ENCODE data around the gene CATSPERD. TPM values are rescaled to one million over a fixed set of nuclear protein-coding genes. Genes with fewer than 3 reads are reported as not detected.
A peak's percentile ranks its signal among the peaks of the same experiment; 100 is the strongest.

CATSPERD gene
- total RNA-seq, 1 experiment from 2014 or later: 0.50 TPM

- Mint-ChIP-seq H3K4me1 (peaks cover 5% of the 10 kb centered on the region), H3K9me3 (peaks cover 4% of the 10 kb centered on the region; the same call in 1 of the 2 replicates), H3K27ac (no peak overlapping the region), H3K36me3 (peaks cover 12% of the 10 kb centered on the region), H3K4me3 (no peak overlapping the region), H3K27me3 (ENCODE audit: low read depth) (peaks cover 7% of the 10 kb centered on the region; the same call in 1 of the 2 replicates)
- TF ChIP-seq SMAD4 (CRISPR knock-in tag; IDR thresholded peaks at IDR 0.05) (no peak), TCF7 (CRISPR knock-in tag; IDR thresholded peaks at IDR 0.05; ENCODE audit: low read depth) (no peak), CDX4 (CRISPR knock-in tag; IDR thresholded peaks at IDR 0.05; ENCODE audit: borderline replicate concordance) (no peak), MXD4 (CRISPR knock-in tag; IDR thresholded peaks at IDR 0.05; ENCODE audit: borderline replicate concordance) (no peak), ZNF138 (CRISPR knock-in tag; conservative IDR thresholded peaks at IDR 0.05) (no peak), OVOL2 (CRISPR knock-in tag; IDR thresholded peaks at IDR 0.05; ENCODE audit: borderline replicate concordance) (no peak), ZNF281 (CRISPR knock-in tag; IDR thresholded peaks at IDR 0.05) (no peak), ATF2 (CRISPR knock-in tag; IDR thresholded peaks at IDR 0.05; ENCODE audit: borderline replicate concordance, low read depth) (no peak), ATF3 (CRISPR knock-in tag; conservative IDR thresholded peaks at IDR 0.05) (no peak), USF1 (CRISPR knock-in tag; IDR thresholded peaks at IDR 0.05) (no peak), ZNF121 (CRISPR knock-in tag; IDR thresholded peaks at IDR 0.05) (no peak)
- POLR2A ChIA-PET: no interaction called here
- CTCF ChIA-PET: interaction anchor here (0.7 to 3.7 kb wide), 15 partner anchors 11 to 951 kb away, joined by 3 to 36 read pairs (median 4); partner anchors contain the start of genes NRTN and RPL36
- ATAC-seq (no peak), DNase-seq (ENCODE audit: low spot score) (no peak)
Measured at GRCh38 chr19:5793188-5793587, 72.8 kb downstream of the CATSPERD start.

GRCh38 chr19:5795382-5795919 lies 75.0 kb downstream of the CATSPERD start:
- Mint-ChIP-seq H3K27me3 (ENCODE audit: low read depth) (peaks cover 16% of the 10 kb centered on the region), H3K27ac (no peak overlapping the region), H3K36me3 (peaks cover under 1% of the 10 kb centered on the region), H3K4me3 (no peak overlapping the region), H3K9me3 (peaks cover 4% of the 10 kb centered on the region; the same call in 1 of the 2 replicates), H3K4me1 (peaks cover under 1% of the 10 kb centered on the region; the same call in 1 of the 2 replicates)
- no peak for TF ChIP-seq RORB (CRISPR knock-in tag; IDR thresholded peaks at IDR 0.05)
- TF ChIP-seq HMGA2 (CRISPR knock-in tag; IDR thresholded peaks at IDR 0.05): peak; percentile 94
- ATAC-seq (no peak), DNase-seq (ENCODE audit: low spot score) (no peak)
- CTCF ChIA-PET: interaction anchor here (0.6 to 3.7 kb wide), 7 partner anchors 9 to 545 kb away, joined by 3 to 36 read pairs (median 7); partner anchors contain the start of genes NRTN and RPL36
- POLR2A ChIA-PET: no interaction called here

GRCh38 chr19:5798244-5798643 lies 77.8 kb downstream of the CATSPERD start:
- CTCF ChIA-PET: interaction anchor here (0.8 kb wide), 1 partner anchor 8 kb away, joined by 3 read pairs; no protein-coding TSS in a partner anchor

More at GRCh38 chr19:5798244-5798643, 77.8 kb downstream of the CATSPERD start:
- peaks cover 41% of the 10 kb centered on the region for H3K27me3 Mint-ChIP-seq (ENCODE audit: low read depth)
- no peaks in the 10 kb centered on the region for H3K9me3 Mint-ChIP-seq
- no peak for ATAC-seq
- TF ChIP-seq ATF6 (CRISPR knock-in tag; IDR thresholded peaks at IDR 0.05) (no peak), ZNF281 (CRISPR knock-in tag; IDR thresholded peaks at IDR 0.05) (no peak), ZBTB43 (CRISPR knock-in tag; IDR thresholded peaks at IDR 0.05) (no peak), NFATC4 (CRISPR knock-in tag; IDR thresholded peaks at IDR 0.05) (no peak), TEAD1 (CRISPR knock-in tag; IDR thresholded peaks at IDR 0.05) (no peak), CBFB (CRISPR knock-in tag; IDR thresholded peaks at IDR 0.05; ENCODE audit: low read depth) (no peak)
- POLR2A ChIA-PET: no interaction called here
- peaks cover 3% of the 10 kb centered on the region for H3K4me1 Mint-ChIP-seq
- no peaks in the 10 kb centered on the region for H3K36me3 Mint-ChIP-seq
- no peak for DNase-seq (ENCODE audit: low spot score)
- H3K4me3 Mint-ChIP-seq: no peak overlapping the region
- no peak overlapping the region for H3K27ac Mint-ChIP-seq
